Choroid plexus epithelial cell (primary cell): ENCODE measurements around the gene ARMS2.

Source experiments
- DNase-seq: peaks from one replicate; pipeline ENCODE4 v3.0.0-alpha.2; 2010; ENCODE audit warnings: low read depth
- H3K4me3 ChIP-seq: 2 replicates; pipeline ENCODE4 v1.5.1; 2011; ENCODE audit warnings: low read depth, mild to moderate bottlenecking, control low read depth, low read length, moderate library complexity
- CTCF ChIP-seq: conservative IDR thresholded peaks from 2 replicates; pipeline ENCODE4 v1.5.1; 2011; ENCODE audit warnings: low read depth, mild to moderate bottlenecking, control low read depth, inconsistent platforms, low read length, moderate library complexity

ARMS2 gene

GRCh38 chr10:122476333-122476695 is 21.9 kb downstream of the ARMS2 start:
- no peak for TF ChIP-seq CTCF
- DNase-seq, result no peak
- H3K4me3 ChIP-seq, result no peak overlapping the region

GRCh38 chr10:122477436-122477835 is 23.0 kb downstream of the ARMS2 start:
- DNase-seq, result no peak
- no peak overlapping the region for H3K4me3 ChIP-seq
- no peak for TF ChIP-seq CTCF

GRCh38 chr10:122478971-122479370 is 24.5 kb downstream of the ARMS2 start:
- no peak for TF ChIP-seq CTCF
- H3K4me3 ChIP-seq, result no peak overlapping the region
- DNase-seq, result no peak

GRCh38 chr10:122480146-122480833 is 25.8 kb downstream of the ARMS2 start:
- H3K4me3 ChIP-seq, result no peak overlapping the region
- DNase-seq, result no peak
- no peak for TF ChIP-seq CTCF

GRCh38 chr10:122481296-122482056 is 27.0 kb downstream of the ARMS2 start:
- TF ChIP-seq CTCF, result no peak
- DNase-seq, result no peak
- no peak overlapping the region for H3K4me3 ChIP-seq

GRCh38 chr10:122484276-122485060 is 30.0 kb downstream of the ARMS2 start:
- DNase-seq, result no peak
- TF ChIP-seq CTCF, result no peak
- H3K4me3 ChIP-seq, result no peak overlapping the region
